ENCODE measurements around the gene ITIH4. TPM values are rescaled to one million over a fixed set of nuclear protein-coding genes. Genes with fewer than 3 reads are reported as not detected.

ITIH4 gene
- 11.5 TPM for polyA plus RNA-seq (2013, experiment 1 of 4)
- polyA plus RNA-seq (2013, experiment 2 of 4), result 19.3 TPM
- polyA plus RNA-seq (2013, experiment 3 of 4), result 5.0 TPM
- polyA plus RNA-seq (2013, experiment 4 of 4), result 8.1 TPM

- H3K9me3 ChIP-seq (ENCODE audit: control insufficient read depth, low read length), result no peaks in the 10 kb centered on the region
- H3K36me3 ChIP-seq (ENCODE audit: control insufficient read depth, insufficient read depth, low read length), result peaks cover 4% of the 10 kb centered on the region
- H3K4me3 ChIP-seq (ENCODE audit: insufficient read depth, low read depth, low read length), result no peak within 1 kb of the TSS
- H3K27me3 ChIP-seq (ENCODE audit: control insufficient read depth, insufficient read depth, low read length, poor library complexity, severe bottlenecking), result no peaks in the 10 kb centered on the region
- peaks cover 42% of the 10 kb centered on the region for H3K4me1 ChIP-seq (ENCODE audit: control insufficient read depth, insufficient read depth, low read length)
- H3K27ac ChIP-seq (ENCODE audit: insufficient read depth, low read depth, low read length, poor library complexity, severe bottlenecking), result no peak within 1 kb of the TSS
- WGBS, 2 experiments, result 90 to 92% methylated on average over 16 of the region's 16 CpGs
Measured at GRCh38 chr3:52830535-52831258, at the start of gene ITIH4. Gene ITIH4, minus strand, starts transcription at chr3:52830672. Its CDS starts 30 bp downstream, at chr3:52830642.

DNA sequence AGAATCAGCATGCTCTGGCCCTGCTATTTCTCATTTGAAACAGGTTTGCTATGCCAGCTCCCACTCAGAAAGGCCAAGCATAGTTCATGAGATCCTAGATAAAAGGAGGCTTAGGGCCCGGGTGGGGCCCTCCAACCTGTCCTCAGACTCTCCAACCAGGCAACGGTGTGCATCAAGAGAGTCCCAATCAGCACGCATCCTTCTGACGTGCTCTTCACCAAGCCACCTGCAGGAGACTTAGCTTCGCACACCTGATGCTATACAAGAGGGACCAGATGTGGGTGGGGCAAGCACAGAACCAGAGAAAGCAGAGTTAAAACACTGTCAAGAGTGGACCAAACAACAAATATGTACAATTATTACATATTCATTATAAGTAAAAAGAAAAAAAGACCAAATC, 49.6 kb upstream of the ITIH4 start:
- Histone ChIP-seq H3K4me3 (ENCODE audit: insufficient read depth, low read depth, low read length) (no peak overlapping the region), H3K27ac (ENCODE audit: insufficient read depth, low read depth, low read length, poor library complexity, severe bottlenecking) (no peak overlapping the region), H3K36me3 (ENCODE audit: control insufficient read depth, insufficient read depth, low read length) (no peaks in the 10 kb centered on the region), H3K4me1 (ENCODE audit: control insufficient read depth, insufficient read depth, low read length) (peaks cover 5% of the 10 kb centered on the region), H3K27me3 (ENCODE audit: control insufficient read depth, insufficient read depth, low read length, poor library complexity, severe bottlenecking) (no peaks in the 10 kb centered on the region), H3K9me3 (ENCODE audit: control insufficient read depth, low read length) (no peaks in the 10 kb centered on the region)
- WGBS, 2 experiments, result 92 to 94% methylated on average over 5 of the region's 5 CpGs

GRCh38 chr3:52879581-52879980, 49.1 kb upstream of the ITIH4 start:
- Histone ChIP-seq H3K4me1 (ENCODE audit: control insufficient read depth, insufficient read depth, low read length) (peaks cover 5% of the 10 kb centered on the region), H3K27ac (ENCODE audit: insufficient read depth, low read depth, low read length, poor library complexity, severe bottlenecking) (no peak overlapping the region)
- WGBS, 2 experiments, result 92 to 96% methylated on average over 4 of the region's 4 CpGs

DNA sequence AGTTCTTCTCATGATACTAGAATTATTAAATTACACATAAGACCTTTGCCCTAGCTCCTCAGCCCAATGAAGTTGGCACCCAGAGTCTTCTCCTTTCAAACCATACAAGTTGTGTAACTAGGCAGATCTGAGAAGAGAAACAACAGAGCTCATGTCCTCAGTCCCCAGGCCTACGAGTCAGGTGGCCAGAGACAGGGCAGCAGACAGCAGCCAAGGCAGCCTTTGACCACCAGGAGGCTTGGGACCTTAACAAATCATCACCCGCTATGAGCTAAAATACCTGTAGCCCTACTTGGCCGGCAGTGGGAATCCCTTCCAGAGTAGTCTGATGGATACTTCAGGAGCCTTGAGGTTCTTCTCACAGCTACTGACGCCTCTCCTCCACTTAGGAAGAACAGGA, 48.6 kb upstream of the ITIH4 start:
- no peaks in the 10 kb centered on the region for H3K9me3 ChIP-seq (ENCODE audit: control insufficient read depth, low read length)
- H3K27me3 ChIP-seq (ENCODE audit: control insufficient read depth, insufficient read depth, low read length, poor library complexity, severe bottlenecking), result no peaks in the 10 kb centered on the region
- WGBS, 2 experiments, result 93 to 96% methylated on average over 4 of the region's 4 CpGs
- peaks cover 5% of the 10 kb centered on the region for H3K4me1 ChIP-seq (ENCODE audit: control insufficient read depth, insufficient read depth, low read length)
- H3K27ac ChIP-seq (ENCODE audit: insufficient read depth, low read depth, low read length, poor library complexity, severe bottlenecking), result no peak overlapping the region
- H3K4me3 ChIP-seq (ENCODE audit: insufficient read depth, low read depth, low read length), result no peak overlapping the region
- H3K36me3 ChIP-seq (ENCODE audit: control insufficient read depth, insufficient read depth, low read length), result no peaks in the 10 kb centered on the region

More at GRCh38 chr3:52879581-52879980, 49.1 kb upstream of the ITIH4 start:
- H3K36me3 ChIP-seq (ENCODE audit: control insufficient read depth, insufficient read depth, low read length), result no peaks in the 10 kb centered on the region
- no peak overlapping the region for H3K4me3 ChIP-seq (ENCODE audit: insufficient read depth, low read depth, low read length)
- no peaks in the 10 kb centered on the region for H3K9me3 ChIP-seq (ENCODE audit: control insufficient read depth, low read length)
- no peaks in the 10 kb centered on the region for H3K27me3 ChIP-seq (ENCODE audit: control insufficient read depth, insufficient read depth, low read length, poor library complexity, severe bottlenecking)

DNA sequence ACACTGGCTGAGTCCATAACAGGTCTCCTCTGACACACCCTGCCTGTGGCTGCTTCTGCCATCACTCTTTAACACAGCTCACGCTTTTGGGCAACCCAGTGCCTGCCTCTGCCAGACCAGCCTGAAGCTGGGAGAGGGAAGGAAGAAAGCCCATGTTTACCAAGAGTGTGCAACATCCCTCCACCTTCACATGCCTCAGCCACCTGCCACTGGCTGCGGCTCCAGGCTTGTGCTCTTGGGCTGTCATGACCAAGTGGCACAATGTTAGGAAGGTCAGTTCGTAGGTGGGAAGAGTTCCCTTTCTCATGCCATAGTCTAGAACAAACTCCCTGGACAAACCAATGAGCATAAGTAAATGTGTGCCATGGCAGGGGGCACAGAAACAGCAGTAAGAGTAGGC, 46.6 kb upstream of the ITIH4 start:
- Histone ChIP-seq H3K9me3 (ENCODE audit: control insufficient read depth, low read length) (no peaks in the 10 kb centered on the region), H3K27ac (ENCODE audit: insufficient read depth, low read depth, low read length, poor library complexity, severe bottlenecking) (no peak overlapping the region), H3K36me3 (ENCODE audit: control insufficient read depth, insufficient read depth, low read length) (no peaks in the 10 kb centered on the region), H3K4me1 (ENCODE audit: control insufficient read depth, insufficient read depth, low read length) (peaks cover 5% of the 10 kb centered on the region), H3K4me3 (ENCODE audit: insufficient read depth, low read depth, low read length) (no peak overlapping the region), H3K27me3 (ENCODE audit: control insufficient read depth, insufficient read depth, low read length, poor library complexity, severe bottlenecking) (no peaks in the 10 kb centered on the region)
- 95 to 100% methylated on average over 3 of the region's 3 CpGs for WGBS, 2 experiments

DNA sequence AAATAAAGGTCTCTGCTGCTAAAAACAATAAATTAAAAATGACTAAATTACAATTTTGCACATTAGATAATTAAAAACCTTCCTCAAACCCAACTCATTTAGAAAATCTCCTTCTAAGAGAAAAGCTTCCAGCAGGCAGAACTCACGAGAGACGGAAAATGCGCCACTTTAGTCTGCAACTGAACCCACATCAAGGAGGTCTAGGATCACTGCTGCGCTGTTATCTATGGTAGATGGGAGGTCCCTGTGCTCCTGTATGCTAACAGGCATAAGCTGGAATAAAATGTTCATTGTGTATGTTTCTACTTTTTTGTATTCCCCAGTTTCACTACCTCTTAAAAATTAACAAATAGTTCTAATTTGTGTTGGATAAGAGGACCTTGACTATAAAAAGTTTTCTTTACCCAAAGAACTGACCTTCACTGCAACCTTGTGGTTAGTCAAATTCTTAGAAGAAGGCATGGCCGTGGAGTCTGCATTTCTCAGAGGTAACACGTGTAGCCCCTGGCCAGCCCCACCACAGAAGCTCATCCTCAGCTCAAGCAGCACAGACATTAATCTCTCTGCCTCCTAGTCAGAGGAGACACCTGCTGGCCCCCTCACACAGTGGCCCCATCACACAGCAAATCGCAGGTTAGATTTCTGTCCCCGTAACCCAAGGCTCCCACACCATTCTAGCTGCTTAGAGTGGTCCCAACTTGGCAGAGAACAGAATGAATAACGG, 44.6 kb upstream of the ITIH4 start:
- Histone ChIP-seq H3K4me3 (ENCODE audit: insufficient read depth, low read depth, low read length) (no peak overlapping the region), H3K27ac (ENCODE audit: insufficient read depth, low read depth, low read length, poor library complexity, severe bottlenecking) (no peak overlapping the region), H3K9me3 (ENCODE audit: control insufficient read depth, low read length) (no peaks in the 10 kb centered on the region), H3K27me3 (ENCODE audit: control insufficient read depth, insufficient read depth, low read length, poor library complexity, severe bottlenecking) (no peaks in the 10 kb centered on the region), H3K36me3 (ENCODE audit: control insufficient read depth, insufficient read depth, low read length) (no peaks in the 10 kb centered on the region), H3K4me1 (ENCODE audit: control insufficient read depth, insufficient read depth, low read length) (peaks cover 1% of the 10 kb centered on the region)
- WGBS, 2 experiments, result 89% methylated on average over 9 of the region's 9 CpGs

- Histone ChIP-seq H3K27me3 (ENCODE audit: control insufficient read depth, insufficient read depth, low read length, poor library complexity, severe bottlenecking) (no peaks in the 10 kb centered on the region), H3K9me3 (ENCODE audit: control insufficient read depth, low read length) (no peaks in the 10 kb centered on the region), H3K4me1 (ENCODE audit: control insufficient read depth, insufficient read depth, low read length) (no peaks in the 10 kb centered on the region), H3K27ac (ENCODE audit: insufficient read depth, low read depth, low read length, poor library complexity, severe bottlenecking) (no peak overlapping the region), H3K4me3 (ENCODE audit: insufficient read depth, low read depth, low read length) (no peak overlapping the region), H3K36me3 (ENCODE audit: control insufficient read depth, insufficient read depth, low read length) (no peaks in the 10 kb centered on the region)
- 89 to 92% methylated on average over 4 of the region's 5 CpGs for WGBS, 2 experiments
Measured at GRCh38 chr3:52874160-52874701, 43.8 kb upstream of the ITIH4 start.

DNA sequence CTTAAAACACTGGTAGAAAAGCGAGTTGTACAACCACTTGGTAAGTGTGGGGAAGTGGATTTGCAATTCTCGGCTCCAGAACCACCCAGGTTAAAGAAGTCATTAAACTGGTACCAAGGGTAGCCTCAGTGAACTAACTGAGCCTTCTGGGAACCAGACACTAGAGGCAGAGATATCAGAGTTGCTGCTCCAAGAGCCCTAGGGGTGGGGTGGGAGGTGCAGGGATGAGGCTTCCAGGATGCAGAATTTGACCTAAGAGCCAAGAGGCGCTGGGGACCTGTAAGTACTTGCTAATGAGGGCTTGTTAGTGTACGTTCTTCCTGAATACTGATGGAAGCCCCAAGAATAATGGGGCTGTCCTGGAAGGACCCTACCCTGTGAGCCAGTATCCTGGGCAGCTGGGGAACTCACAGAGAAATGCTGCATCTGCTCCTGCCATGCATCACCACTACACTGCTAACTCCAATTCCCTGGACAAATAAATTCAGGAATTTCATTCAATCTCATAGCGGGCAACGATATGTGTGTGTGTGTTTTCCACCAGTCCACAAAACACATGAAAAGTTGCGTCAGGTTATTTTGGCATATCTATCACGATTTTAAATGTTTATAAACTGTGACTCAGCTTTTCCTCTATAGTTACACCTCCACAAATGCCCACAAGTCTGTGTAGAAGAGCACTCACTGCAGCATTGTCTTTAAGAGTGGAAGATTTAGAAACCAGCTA, 43.1 kb upstream of the ITIH4 start:
- H3K4me1 ChIP-seq (ENCODE audit: control insufficient read depth, insufficient read depth, low read length), result no peaks in the 10 kb centered on the region
- no peak overlapping the region for H3K27ac ChIP-seq (ENCODE audit: insufficient read depth, low read depth, low read length, poor library complexity, severe bottlenecking)
- H3K9me3 ChIP-seq (ENCODE audit: control insufficient read depth, low read length), result no peaks in the 10 kb centered on the region
- WGBS, 2 experiments, result 92 to 93% methylated on average over 8 of the region's 8 CpGs
- no peaks in the 10 kb centered on the region for H3K36me3 ChIP-seq (ENCODE audit: control insufficient read depth, insufficient read depth, low read length)
- H3K4me3 ChIP-seq (ENCODE audit: insufficient read depth, low read depth, low read length), result no peak overlapping the region
- no peaks in the 10 kb centered on the region for H3K27me3 ChIP-seq (ENCODE audit: control insufficient read depth, insufficient read depth, low read length, poor library complexity, severe bottlenecking)

DNA sequence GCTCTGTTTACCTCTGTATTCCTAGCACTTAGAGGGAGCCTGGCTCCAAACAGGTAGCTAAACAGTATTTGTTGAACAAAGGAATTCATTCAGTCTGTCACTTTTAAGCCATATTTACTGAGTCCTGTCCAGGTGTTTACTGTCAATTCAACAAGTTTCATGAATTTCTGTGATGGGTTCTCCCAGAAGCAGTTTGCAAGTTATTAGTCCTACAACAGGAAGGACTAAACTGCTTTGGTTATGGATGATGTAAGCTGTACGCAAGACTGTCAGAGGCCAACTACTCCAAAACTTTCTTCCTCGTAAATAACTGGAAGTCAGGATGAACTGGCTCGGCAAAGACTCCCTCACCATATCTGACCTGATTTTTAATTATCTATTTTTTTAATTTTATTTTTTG, 41.8 kb upstream of the ITIH4 start:
- Histone ChIP-seq H3K27ac (ENCODE audit: insufficient read depth, low read depth, low read length, poor library complexity, severe bottlenecking) (no peak overlapping the region), H3K36me3 (ENCODE audit: control insufficient read depth, insufficient read depth, low read length) (no peaks in the 10 kb centered on the region), H3K27me3 (ENCODE audit: control insufficient read depth, insufficient read depth, low read length, poor library complexity, severe bottlenecking) (no peaks in the 10 kb centered on the region), H3K9me3 (ENCODE audit: control insufficient read depth, low read length) (no peaks in the 10 kb centered on the region), H3K4me1 (ENCODE audit: control insufficient read depth, insufficient read depth, low read length) (no peaks in the 10 kb centered on the region), H3K4me3 (ENCODE audit: insufficient read depth, low read depth, low read length) (no peak overlapping the region)
- 100% methylated on average over 3 of the region's 3 CpGs for WGBS, 2 experiments

DNA sequence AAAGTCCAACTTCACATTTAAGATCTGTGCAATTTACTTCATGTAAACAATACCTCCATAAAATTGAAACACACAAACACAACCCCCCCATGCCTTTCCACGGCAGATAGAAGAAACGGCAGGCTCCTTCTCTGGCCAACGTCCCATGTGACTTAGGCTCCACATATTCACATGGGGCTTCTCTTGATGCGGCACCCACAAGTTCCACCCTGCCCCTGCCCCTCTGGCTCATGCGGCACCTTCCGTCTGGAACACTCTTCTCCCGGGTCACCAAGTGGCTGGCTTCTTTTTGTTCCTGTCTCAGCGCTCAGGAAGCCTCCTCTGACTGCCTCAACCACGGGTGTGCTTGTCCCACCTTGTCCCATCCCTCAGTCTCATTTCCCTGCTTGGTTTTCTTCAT, 41.3 kb upstream of the ITIH4 start:
- WGBS, 2 experiments, result 88 to 89% methylated on average over 9 of the region's 9 CpGs
- no peaks in the 10 kb centered on the region for H3K4me1 ChIP-seq (ENCODE audit: control insufficient read depth, insufficient read depth, low read length)
- no peaks in the 10 kb centered on the region for H3K9me3 ChIP-seq (ENCODE audit: control insufficient read depth, low read length)
- no peaks in the 10 kb centered on the region for H3K27me3 ChIP-seq (ENCODE audit: control insufficient read depth, insufficient read depth, low read length, poor library complexity, severe bottlenecking)
- H3K27ac ChIP-seq (ENCODE audit: insufficient read depth, low read depth, low read length, poor library complexity, severe bottlenecking), result no peak overlapping the region
- no peaks in the 10 kb centered on the region for H3K36me3 ChIP-seq (ENCODE audit: control insufficient read depth, insufficient read depth, low read length)
- no peak overlapping the region for H3K4me3 ChIP-seq (ENCODE audit: insufficient read depth, low read depth, low read length)
